HL-60/S4 treated with phorbol 12-myristate 13-acetate at 8.2 ng/mL for 4 days and 3 days (cell line): Measurements from ENCODE around the gene B4GALNT4.
"Not testable (repeated sequence)": the region's sequence is repeated elsewhere in the genome, so short reads cannot be mapped to it uniquely, and the experiment has no call there.

Experiments
- in situ Hi-C: fragments of 300-500 bp; cut with MboI; formaldehyde crosslinking; loops from 2 replicates; pipeline ENCODE4 v1.15.0; 2022; ENCODE audit warnings: low sequenced_read_pairs

B4GALNT4 gene

GRCh38 chr11:373716-374551, 4.6 kb downstream of the B4GALNT4 start:
- in situ Hi-C loops = no loop called here

GRCh38 chr11:375065-376025, 6.0 kb downstream of the B4GALNT4 start:
- in situ Hi-C loops = no loop called here

- in situ Hi-C loops = no loop called here
Measured at GRCh38 chr11:376531-377173, 7.4 kb downstream of the B4GALNT4 start.

GRCh38 chr11:377174-377865, 8.0 kb downstream of the B4GALNT4 start:
- in situ Hi-C loops = no loop called here

- in situ Hi-C loops = no loop called here
Measured at GRCh38 chr11:377883-378500, 8.7 kb downstream of the B4GALNT4 start.

GRCh38 chr11:379205-380094, 10.2 kb downstream of the B4GALNT4 start:
- in situ Hi-C loops = no loop called here

- in situ Hi-C loops = no loop called here
Measured at GRCh38 chr11:380095-380480, 10.8 kb downstream of the B4GALNT4 start.

GRCh38 chr11:380491-380890, 11.2 kb downstream of the B4GALNT4 start:
- in situ Hi-C loops = no loop called here

- in situ Hi-C loops = no loop called here
Measured at GRCh38 chr11:380996-381395, 11.7 kb downstream of the B4GALNT4 start.

- in situ Hi-C loops = no loop called here
Measured at GRCh38 chr11:381501-382072, 12.3 kb downstream of the B4GALNT4 start.

- in situ Hi-C loops = no loop called here
Measured at GRCh38 chr11:382081-382629, 12.9 kb downstream of the B4GALNT4 start.

- in situ Hi-C loops = no loop called here
Measured at GRCh38 chr11:383431-383830, 14.1 kb downstream of the B4GALNT4 start.

- in situ Hi-C loops = no loop called here
Measured at GRCh38 chr11:384511-384910, 15.2 kb downstream of the B4GALNT4 start.

GRCh38 chr11:385594-386351, 16.5 kb downstream of the B4GALNT4 start:
- in situ Hi-C loops = no loop called here

- in situ Hi-C loops = no loop called here
Measured at GRCh38 chr11:386483-386882, 17.2 kb downstream of the B4GALNT4 start.

- in situ Hi-C loops = no loop called here
Measured at GRCh38 chr11:387193-387793, 18.0 kb downstream of the B4GALNT4 start.

- in situ Hi-C loops = not testable (repeated sequence)
Measured at GRCh38 chr11:389369-389768, 20.1 kb downstream of the B4GALNT4 start.
